ENCODE results near the gene AGAP5.

GRCh38 chr10:73635781-73636180, 62.1 kb downstream of the AGAP5 start:
- TF ChIP-seq EZH2phosphoT487 (IDR thresholded peaks at IDR 0.05; ENCODE audit: low read length) (no peak), CTCF (IDR thresholded peaks at IDR 0.05; ENCODE audit: low read length) (no peak)

Measured in MM.1S (cell line).